OCI-LY7 (cell line): ENCODE measurements around the gene PRLR. TPM values are rescaled to one million over a fixed set of nuclear protein-coding genes. Genes with fewer than 3 reads are reported as not detected.

Source experiments
- BruUV-seq: library from RNA; stranded (reverse); fragments of 400-500 nt; replicated peaks from 2 replicates; lab custom pipeline; 2021; lab: Mats Ljungman, UMichigan
- CTCF ChIA-PET: fragments of 300-600 bp; sonication (Branson Sonifier 250); formaldehyde crosslinking; loops from one replicate; lab custom pipeline; 2022; ENCODE audit warnings: antibody characterized with exemption; ENCODE audit not compliant: unreplicated experiment; lab: Charles Lee
- POLR2A ChIA-PET: fragments of 300-600 bp; sonication (Branson Sonifier 250); formaldehyde crosslinking; loops from one replicate; lab custom pipeline; 2022; ENCODE audit warnings: antibody characterized with exemption; lab: Charles Lee
- DNase-seq: peaks from one replicate; pipeline ENCODE4 v3.0.0-alpha.2; 2015; ENCODE audit warnings: low spot score
- H2AFZ ChIP-seq: fragments of 200-600 bp; sonication (generic), shearing (Covaris generic); 2 replicates; pipeline ENCODE4 v1.6.1; 2014; ENCODE audit warnings: mild to moderate bottlenecking, antibody characterized with exemption, low read length, moderate library complexity
- H3K27ac ChIP-seq: fragments of 200-600 bp; sonication (generic); 2 replicates; pipeline ENCODE4 v1.5.1; 2014; ENCODE audit warnings: mixed run types, low read depth, mild to moderate bottlenecking, moderate library complexity, low read length, inconsistent platforms; ENCODE audit not compliant: poor library complexity, severe bottlenecking
- H3K36me3 ChIP-seq: fragments of 200-600 bp; sonication (generic); 2 replicates; pipeline ENCODE4 v1.6.1; 2014; ENCODE audit warnings: mild to moderate bottlenecking, antibody characterized with exemption, low read length, moderate library complexity, mixed read lengths; ENCODE audit not compliant: insufficient read depth
- H3K4me1 ChIP-seq: fragments of 200-600 bp; sonication (generic); 2 replicates; pipeline ENCODE4 v1.5.1; 2014; ENCODE audit warnings: mild to moderate bottlenecking, low read length; ENCODE audit not compliant: insufficient read depth, poor library complexity, severe bottlenecking
- H3K4me2 ChIP-seq: fragments of 200-600 bp; sonication (generic); 2 replicates; pipeline ENCODE4 v1.6.1; 2014; ENCODE audit warnings: mild to moderate bottlenecking, low read length
- H3K4me3 ChIP-seq: fragments of 200-600 bp; sonication (generic); 2 replicates; pipeline ENCODE4 v1.5.1; 2014; ENCODE audit warnings: mild to moderate bottlenecking, low read depth, low read length; ENCODE audit not compliant: poor library complexity, severe bottlenecking
- H3K79me2 ChIP-seq: fragments of 200-600 bp; sonication (generic); 2 replicates; pipeline ENCODE4 v1.6.1; 2016; ENCODE audit warnings: low read depth, mild to moderate bottlenecking, low read length, moderate library complexity, mixed read lengths; ENCODE audit not compliant: insufficient read depth
- H3K9me2 ChIP-seq: fragments of 200-600 bp; sonication (generic); 2 replicates; pipeline ENCODE4 v1.6.1; 2016; ENCODE audit warnings: mild to moderate bottlenecking, low read length, mixed read lengths; ENCODE audit not compliant: insufficient read depth
- H3K9me3 ChIP-seq: fragments of 200-600 bp; sonication (generic); 2 replicates; pipeline ENCODE4 v1.6.1; 2014; ENCODE audit warnings: mild to moderate bottlenecking, mixed run types, low read length, mixed read lengths
- H4K20me1 ChIP-seq: fragments of 200-600 bp; sonication (generic); 2 replicates; pipeline ENCODE4 v1.6.1; 2014; ENCODE audit warnings: mild to moderate bottlenecking, antibody characterized with exemption, low read length, moderate library complexity, mixed read lengths; ENCODE audit not compliant: insufficient read depth
- CTCF ChIP-seq: fragments of 200-600 bp; sonication (generic); conservative IDR thresholded peaks from 2 replicates; pipeline ENCODE4 v1.5.1; 2014; ENCODE audit warnings: mild to moderate bottlenecking, antibody characterized with exemption, low read length, moderate library complexity, mixed read lengths
- EZH2phosphoT487 ChIP-seq: fragments of 200-600 bp; sonication (generic); IDR thresholded peaks from 2 replicates; pipeline ENCODE4 v1.6.1; 2018; ENCODE audit warnings: low read depth, borderline replicate concordance, mild to moderate bottlenecking, mixed run types, antibody characterized with exemption, low read length, moderate library complexity, mixed read lengths
- intact Hi-C: fragments of 100-400 bp; cut with micrococcal nuclease; formaldehyde crosslinking; loops from one replicate; pipeline ENCODE4 v1.10.0; 2022; ENCODE audit not compliant: unreplicated experiment
- total RNA-seq, 2 experiments: library from RNA; depleted of rRNA in 1 of 2; stranded (reverse); fragments of >200 nt in 1 of 2; shearing (Covaris generic) in 1 of 2; gene quantifications; 2 replicates each; pipeline ENCODE4 v1.2.3, GENCODE V29; 2014 to 2022

The PRLR gene
- total RNA-seq, 2 experiments from 2014 or later: not detected

GRCh38 chr5:35229076-35230037, 930 bp downstream of the PRLR start:
- no TSS peak for BruUV-seq
- H3K27ac ChIP-seq: no peak overlapping the region
- H3K79me2 ChIP-seq: no peaks in the 10 kb centered on the region
- no peaks in the 10 kb centered on the region for H3K36me3 ChIP-seq
- POLR2A ChIA-PET: interaction anchor here (0.6 to 0.7 kb wide), 2 partner anchors 206 to 698 kb away, joined by 3 read pairs; no protein-coding TSS in a partner anchor
- no peaks in the 10 kb centered on the region for H3K9me2 ChIP-seq
- H3K4me2 ChIP-seq: no peak overlapping the region
- no peak overlapping the region for H2AFZ ChIP-seq
- intact Hi-C loops: no loop called here
- no peaks in the 10 kb centered on the region for H3K9me3 ChIP-seq
- H4K20me1 ChIP-seq: no peaks in the 10 kb centered on the region
- H3K4me1 ChIP-seq: no peaks in the 10 kb centered on the region
- CTCF ChIA-PET: no interaction called here
- no peak overlapping the region for H3K4me3 ChIP-seq
- no peak for DNase-seq
- TF ChIP-seq EZH2phosphoT487: no peak
- TF ChIP-seq CTCF: no peak

- H4K20me1 ChIP-seq: no peaks in the 10 kb centered on the region
- POLR2A ChIA-PET: interaction anchor here (1.7 kb wide), 1 partner anchor 15 kb away, joined by 3 read pairs; no protein-coding TSS in a partner anchor
- no peak overlapping the region for H3K4me3 ChIP-seq
- TF ChIP-seq EZH2phosphoT487 (no peak), CTCF (no peak)
- intact Hi-C loops: no loop called here
- no peak overlapping the region for H2AFZ ChIP-seq
- no peaks in the 10 kb centered on the region for H3K9me2 ChIP-seq
- no peaks in the 10 kb centered on the region for H3K36me3 ChIP-seq
- no peaks in the 10 kb centered on the region for H3K4me1 ChIP-seq
- CTCF ChIA-PET: no interaction called here
- no peak overlapping the region for H3K4me2 ChIP-seq
- no TSS peak for BruUV-seq
- no peak overlapping the region for H3K27ac ChIP-seq
- H3K9me3 ChIP-seq: no peaks in the 10 kb centered on the region
- DNase-seq: no peak
- no peaks in the 10 kb centered on the region for H3K79me2 ChIP-seq
These were observed 2.0 kb downstream of the PRLR start for GRCh38 chr5:35228310-35228709.

- Histone ChIP-seq H3K4me1 (no peaks in the 10 kb centered on the region), H3K79me2 (no peaks in the 10 kb centered on the region), H3K4me2 (no peak overlapping the region), H3K36me3 (no peaks in the 10 kb centered on the region), H4K20me1 (no peaks in the 10 kb centered on the region), H2AFZ (no peak overlapping the region), H3K4me3 (no peak overlapping the region), H3K9me2 (no peaks in the 10 kb centered on the region), H3K9me3 (no peaks in the 10 kb centered on the region), H3K27ac (no peak overlapping the region)
- intact Hi-C loops: no loop called here
- ChIA-PET CTCF (no interaction called here), POLR2A (interaction anchor here (1.7 kb wide), 1 partner anchor 14 kb away, joined by 3 read pairs; no protein-coding TSS in a partner anchor)
- no peak for TF ChIP-seq EZH2phosphoT487
- no peak for TF ChIP-seq CTCF
- DNase-seq: no peak
- no TSS peak for BruUV-seq
These were observed 2.6 kb downstream of the PRLR start for GRCh38 chr5:35227720-35228119.
